Omental fat pad (tissue), 4 donors: ENCODE results near the gene ARHGAP20. TPM values are rescaled to one million over a fixed set of nuclear protein-coding genes. Genes with fewer than 3 reads are reported as not detected.

Source experiments
- ATAC-seq: fragments of 150-250 bp; one replicate; pipeline ENCODE4 v1.9.1; 2016; ENCODE audit warnings: mild to moderate bottlenecking, moderate library complexity; ENCODE audit not compliant: low FRiP score
- DNase-seq: peaks from one replicate; pipeline ENCODE4 v3.0.0-alpha.2; 2019; ENCODE audit warnings: low spot score
- CTCF ChIP-seq, 3 donors: fragments of 450-650 bp; IDR thresholded peaks; one replicate each; pipeline ENCODE4 v1.5.1; 2016 to 2017; ENCODE audit warnings: antibody characterized with exemption in 3 of 3, mild to moderate bottlenecking in 3 of 3, moderate library complexity in 2 of 3
- total RNA-seq, 4 donors: library from RNA; depleted of rRNA; stranded (reverse); fragments of >200 nt; gene quantifications; one replicate each; pipeline ENCODE4 v1.1.0, GENCODE V29; 2016

The ARHGAP20 gene
- total RNA-seq, 4 donors from 2014 or later = 10.8 to 29.1 (median 16.6) TPM

- no peak for DNase-seq
- TF ChIP-seq CTCF (IDR thresholded peaks at IDR 0.05) = no peak
- ATAC-seq = no peak
These were observed 1.4 kb downstream of the ARHGAP20 start for GRCh38 chr11:110710628-110711381.

- ATAC-seq (no peak), DNase-seq (no peak)
- TF ChIP-seq CTCF (IDR thresholded peaks at IDR 0.05) = no peak
These were observed 7.9 kb downstream of the ARHGAP20 start for GRCh38 chr11:110704210-110704864.

GRCh38 chr11:110691926-110692325, 20.3 kb downstream of the ARHGAP20 start:
- no peak for ATAC-seq
- no peak for DNase-seq
- no peak for TF ChIP-seq CTCF (IDR thresholded peaks at IDR 0.05)

- ATAC-seq (no peak), DNase-seq (no peak)
- TF ChIP-seq CTCF (IDR thresholded peaks at IDR 0.05) = no peak
These were observed 22.9 kb downstream of the ARHGAP20 start for GRCh38 chr11:110689306-110689705.

- no peak for TF ChIP-seq CTCF (IDR thresholded peaks at IDR 0.05)
- no peak for ATAC-seq
- no peak for DNase-seq
These were observed 32.8 kb downstream of the ARHGAP20 start for GRCh38 chr11:110679323-110679975.

GRCh38 chr11:110675548-110675947, 36.7 kb downstream of the ARHGAP20 start:
- DNase-seq (no peak), ATAC-seq (no peak)
- no peak for TF ChIP-seq CTCF (IDR thresholded peaks at IDR 0.05)
